GM18499 (cell line): ENCODE measurements around the gene MTR.

ENCODE experiments used
- ATAC-seq: cut with Tn5 transposase; IDR thresholded peaks from one replicate; pipeline ENCODE4 v1.9.1; 2021; ENCODE audit warnings: moderate number of reproducible peaks; ENCODE audit not compliant: insufficient read depth, unreplicated experiment

Gene MTR

DNA sequence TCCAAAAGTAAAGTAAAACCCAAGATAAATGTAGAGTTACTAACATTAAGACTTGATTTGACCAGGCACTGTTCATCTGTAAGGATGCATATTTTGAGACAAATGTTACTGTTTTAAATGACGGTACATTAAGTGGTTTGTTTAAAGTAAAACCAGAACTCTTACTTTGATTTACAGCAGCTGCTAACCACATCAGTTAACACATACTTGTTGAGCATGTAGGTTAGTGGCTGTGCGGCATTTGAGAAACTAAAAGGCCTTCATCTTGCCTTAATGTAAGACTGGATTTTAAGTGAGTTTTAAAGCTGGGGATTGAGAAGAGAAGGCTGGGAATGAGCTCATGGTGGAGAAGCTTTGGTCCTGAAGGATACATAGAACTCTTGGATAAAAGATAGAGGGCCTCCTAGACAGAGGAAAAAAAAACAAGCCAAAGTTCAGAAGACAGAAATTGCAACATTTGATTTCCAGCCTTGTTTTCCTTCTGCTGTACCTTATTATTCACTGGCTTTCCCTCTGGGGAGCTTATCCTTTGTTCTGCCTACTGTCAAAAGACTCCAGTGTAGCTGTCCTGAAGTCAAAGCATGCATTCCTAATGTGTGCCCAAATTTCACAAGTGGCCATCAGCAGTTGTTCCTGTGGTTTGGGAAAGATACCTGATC, 66.6 kb downstream of the MTR start:
- ATAC-seq, result no peak

DNA sequence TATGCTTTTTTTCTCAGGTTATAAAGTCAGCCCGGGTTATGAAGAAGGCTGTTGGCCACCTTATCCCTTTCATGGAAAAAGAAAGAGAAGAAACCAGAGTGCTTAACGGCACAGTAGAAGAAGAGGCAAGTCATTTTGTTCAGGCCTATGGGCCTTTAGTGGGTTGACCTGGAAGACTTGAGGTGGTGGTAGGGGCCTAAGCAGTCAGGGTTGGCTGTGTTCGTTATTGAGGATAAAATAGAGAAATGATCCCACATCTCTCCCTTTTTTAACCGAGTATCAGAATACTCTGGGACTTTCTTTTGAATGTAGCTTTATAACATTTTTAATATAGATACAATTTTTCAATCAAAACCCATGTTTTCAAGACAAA, 67.1 kb downstream of the MTR start:
- ATAC-seq, result no peak

DNA sequence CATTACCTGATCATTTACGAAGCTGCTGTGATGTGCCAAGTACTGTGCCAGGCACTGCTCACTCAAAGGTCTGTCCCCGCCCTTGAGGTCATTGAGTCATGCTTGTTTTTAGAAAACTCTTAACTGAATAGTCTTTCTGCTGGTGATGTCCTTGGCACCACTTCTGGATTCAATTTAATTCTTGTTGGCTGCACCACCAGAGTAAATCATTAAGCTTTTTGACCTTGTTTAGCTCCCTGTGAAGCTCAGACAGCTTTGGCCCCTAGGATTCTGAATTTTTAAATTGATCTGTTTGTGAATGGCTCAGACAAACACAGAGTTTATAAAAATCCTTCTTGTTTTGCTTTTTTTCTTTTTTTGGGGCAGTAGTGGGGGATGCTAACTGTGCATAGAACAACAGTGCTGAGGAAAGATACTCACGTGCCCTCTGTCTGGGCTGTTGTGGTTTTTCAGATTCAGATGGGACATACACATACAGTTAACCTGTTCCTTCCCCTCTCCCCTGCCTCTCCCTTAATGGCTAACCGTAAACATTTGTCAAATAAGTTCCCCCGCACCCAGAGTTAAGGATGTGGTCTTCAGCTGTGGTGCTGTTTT, 67.6 kb downstream of the MTR start:
- no peak for ATAC-seq

DNA sequence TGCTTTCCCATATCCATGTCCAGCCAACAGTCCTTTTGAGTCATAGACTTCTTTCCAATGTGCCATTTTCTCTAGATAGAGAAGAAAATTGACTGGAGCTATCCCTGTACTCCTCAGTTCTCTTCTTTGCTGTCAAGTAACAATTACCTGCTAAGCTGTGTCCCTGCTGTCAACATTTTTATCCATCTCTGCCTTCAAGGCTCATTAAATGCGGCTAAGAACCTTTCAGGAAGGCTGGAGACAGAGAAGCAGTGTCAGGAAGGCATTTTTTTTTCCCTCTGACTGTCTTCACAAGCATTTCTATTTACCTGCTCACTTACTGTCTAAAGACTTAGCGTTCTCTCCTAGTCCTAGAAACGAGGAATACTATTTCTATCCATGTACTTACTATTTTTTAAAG, 69.1 kb downstream of the MTR start:
- ATAC-seq, result no peak

DNA sequence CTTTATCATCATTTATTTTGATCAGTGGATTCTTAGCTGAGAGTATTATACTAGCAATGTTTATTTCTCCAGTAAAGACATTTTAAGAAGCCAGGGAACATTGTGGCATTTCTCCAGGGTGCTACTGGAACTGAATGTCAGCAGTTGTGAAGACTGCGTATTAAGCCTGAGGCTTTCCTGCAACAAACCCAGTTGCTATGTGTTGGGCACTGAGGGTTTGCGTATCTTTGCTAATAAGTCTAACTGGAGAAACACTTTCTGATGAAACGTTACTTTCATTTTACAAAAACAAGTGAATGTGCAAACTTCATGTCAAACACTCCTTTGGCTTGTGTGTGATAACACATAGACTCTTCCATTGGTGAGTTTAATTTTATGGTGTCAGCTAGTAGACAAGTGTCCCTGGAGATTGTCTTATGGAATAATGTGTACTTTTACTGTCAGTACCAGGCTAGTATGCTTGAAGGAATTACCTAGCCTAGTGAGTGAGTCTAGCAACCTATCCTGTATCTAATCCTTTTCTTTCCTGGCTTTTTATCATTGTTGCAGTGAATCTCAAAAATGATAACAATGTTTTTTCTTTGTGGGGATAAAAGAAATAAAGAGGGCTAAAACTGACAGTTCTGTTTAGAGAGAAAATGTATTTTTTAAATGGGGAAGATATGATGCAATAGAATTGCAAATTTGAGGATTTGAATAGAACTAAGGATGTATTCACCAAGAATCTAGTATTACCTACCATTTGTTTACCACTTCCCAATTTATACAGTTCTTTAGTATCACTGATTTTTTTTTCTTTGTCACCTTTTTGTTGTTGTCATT, 70.1 kb downstream of the MTR start:
- no peak for ATAC-seq

DNA sequence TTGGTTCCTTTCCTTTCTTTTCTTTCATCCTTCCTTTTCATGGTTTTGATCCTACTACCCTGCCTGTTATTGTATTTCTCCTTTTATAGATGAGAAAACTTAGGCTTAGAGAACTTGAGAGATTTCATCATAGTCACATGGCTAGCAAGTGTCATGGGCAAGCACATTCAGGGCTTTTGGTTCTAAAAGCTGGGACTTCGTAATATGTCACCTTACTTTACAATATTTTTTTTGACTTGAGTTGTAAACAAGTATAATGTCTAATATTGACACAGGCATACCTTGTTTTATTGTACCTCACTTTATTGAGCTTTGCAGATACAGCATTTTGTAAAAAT, 70.7 kb downstream of the MTR start:
- ATAC-seq, result no peak

DNA sequence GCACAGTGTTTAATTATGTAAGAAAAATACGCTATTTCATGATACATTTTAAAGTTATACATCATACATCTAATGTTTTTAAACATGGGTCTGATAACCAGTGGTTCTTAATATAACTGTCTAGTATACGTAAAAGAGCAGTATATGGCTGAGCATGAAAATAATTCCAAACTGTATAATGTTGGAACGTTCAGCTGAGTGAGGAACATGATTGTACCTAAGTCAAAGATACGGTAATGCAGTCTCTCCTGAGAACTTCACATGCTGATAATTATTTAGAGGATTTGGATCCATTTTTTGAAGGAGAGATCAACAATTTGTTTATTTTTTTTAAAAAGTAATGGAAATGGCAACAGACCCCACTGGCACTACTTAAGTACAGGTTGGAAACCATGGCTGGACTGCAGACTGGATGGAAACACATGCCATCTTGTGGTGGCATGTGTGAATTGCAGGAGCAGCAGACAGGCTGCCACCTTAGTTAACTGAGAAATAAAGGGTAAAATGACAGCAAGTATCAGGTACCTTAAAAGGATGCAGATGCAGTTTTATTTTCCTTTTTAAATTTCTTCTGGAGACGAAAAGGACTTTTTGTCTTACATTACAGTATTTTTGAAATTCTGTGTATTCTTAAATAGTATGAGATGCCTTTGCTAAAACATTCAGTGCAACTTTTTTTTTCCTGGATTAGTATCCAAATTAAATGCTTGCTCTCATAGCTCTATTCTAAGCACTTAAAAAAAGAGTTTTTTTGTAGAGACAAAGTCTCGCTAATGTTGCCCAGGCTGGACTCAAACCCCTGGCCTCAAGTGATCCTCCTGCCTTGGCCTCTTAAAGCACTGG, 73.8 kb downstream of the MTR start:
- peak; percentile 44 for ATAC-seq

DNA sequence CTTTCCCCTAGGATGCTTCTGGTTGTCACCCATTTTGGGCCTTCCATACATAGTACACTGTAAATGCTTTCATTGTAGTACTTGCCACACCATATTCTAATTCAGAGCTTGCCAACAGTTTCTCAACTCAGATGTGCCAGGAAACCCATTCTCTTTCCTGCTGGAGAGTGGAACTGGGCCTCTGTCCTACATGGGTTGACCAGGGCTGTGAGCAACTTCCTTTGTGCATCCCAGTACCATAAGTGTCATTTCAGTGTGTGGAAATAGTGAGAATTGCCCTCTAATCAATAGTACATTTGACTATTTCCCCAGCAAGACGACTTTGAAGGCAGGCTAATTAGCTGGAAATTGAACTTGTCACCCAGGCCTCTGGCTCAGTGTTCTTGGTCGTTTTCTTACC, 74.8 kb downstream of the MTR start:
- no peak for ATAC-seq

DNA sequence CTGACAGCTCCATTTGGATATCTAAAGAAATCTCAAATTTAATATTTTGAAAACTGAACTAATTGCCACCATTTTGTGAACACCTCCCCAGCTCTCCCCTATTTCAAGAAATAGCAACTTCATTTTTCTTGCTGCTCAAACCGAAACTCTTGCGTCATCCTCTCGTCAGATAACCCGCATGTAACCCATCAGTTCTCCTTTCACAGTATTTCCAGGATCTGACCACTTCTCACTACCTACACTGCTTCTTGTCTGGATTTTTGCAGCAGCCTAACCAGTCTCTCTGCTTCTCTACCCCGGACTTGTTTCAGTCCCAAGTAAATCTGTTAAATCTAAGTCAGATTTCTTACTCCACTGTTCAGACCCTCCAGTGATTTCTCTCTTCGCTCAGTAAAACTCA, 75.6 kb downstream of the MTR start:
- peak; percentile 65 for ATAC-seq

DNA sequence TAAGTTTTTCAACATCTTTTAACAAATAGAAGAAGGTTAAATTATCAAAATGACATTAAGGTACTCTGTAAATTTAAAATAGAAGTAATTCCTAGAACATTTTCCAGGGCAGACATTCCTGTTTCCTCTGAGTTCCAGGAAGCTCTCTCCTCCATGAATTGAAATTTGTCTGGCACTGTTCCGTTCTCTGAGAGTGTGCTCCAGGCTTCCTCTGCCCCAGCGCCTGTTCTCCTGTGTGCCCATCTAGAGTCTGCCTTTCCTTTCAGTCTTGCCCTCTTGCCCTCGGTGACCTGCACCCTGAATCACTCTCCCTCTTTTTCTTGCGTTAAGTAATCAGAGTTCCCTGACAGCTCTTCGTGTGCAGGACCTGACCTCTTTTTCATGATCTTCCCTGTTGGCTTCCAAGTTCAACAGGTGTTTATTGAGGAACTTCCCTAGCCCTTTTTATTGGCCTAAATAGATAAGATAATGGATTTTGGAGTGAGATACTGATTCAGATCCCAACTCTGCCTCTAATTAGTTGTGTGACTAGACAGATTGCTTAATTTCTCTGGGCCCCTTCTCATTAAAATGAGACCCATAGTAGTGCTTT, 77.1 kb downstream of the MTR start:
- ATAC-seq, result no peak

DNA sequence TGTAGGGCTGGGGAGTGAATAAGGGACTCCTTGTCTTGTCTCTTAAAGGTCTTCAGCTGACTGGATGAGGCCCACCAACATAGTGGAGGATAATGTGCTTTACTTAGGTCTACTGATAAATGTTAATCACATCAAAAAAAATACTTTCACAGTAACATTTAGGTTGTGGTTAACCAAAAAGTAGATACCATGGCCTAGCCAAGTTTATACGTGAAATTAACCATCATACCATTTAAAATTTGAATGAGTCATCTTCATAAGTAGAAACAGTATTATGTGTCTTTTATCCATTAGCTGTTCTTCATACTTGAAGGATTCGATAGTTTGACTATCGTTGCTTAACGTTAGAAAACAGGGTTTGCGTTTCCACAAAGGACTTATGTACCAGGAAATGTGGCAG, 80.9 kb downstream of the MTR start:
- ATAC-seq, result no peak

DNA sequence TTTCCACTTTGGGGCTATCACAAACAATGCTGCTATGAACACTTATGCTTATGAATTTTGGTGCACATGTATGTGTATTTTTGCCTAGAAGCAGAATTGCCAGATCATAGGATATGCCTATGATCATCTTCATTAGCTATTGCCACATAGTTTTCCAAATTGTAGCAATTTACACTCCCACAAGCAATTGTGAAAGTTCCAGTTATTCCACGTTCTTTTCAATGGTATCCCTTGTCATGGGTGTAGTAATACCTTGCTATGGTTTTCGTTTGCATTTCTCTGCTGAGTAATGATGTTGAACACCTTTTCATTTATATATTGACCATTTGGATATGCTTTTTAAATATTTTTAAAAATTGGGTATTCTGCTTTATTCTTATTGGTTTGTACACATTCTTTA, 82.6 kb downstream of the MTR start:
- no peak for ATAC-seq

DNA sequence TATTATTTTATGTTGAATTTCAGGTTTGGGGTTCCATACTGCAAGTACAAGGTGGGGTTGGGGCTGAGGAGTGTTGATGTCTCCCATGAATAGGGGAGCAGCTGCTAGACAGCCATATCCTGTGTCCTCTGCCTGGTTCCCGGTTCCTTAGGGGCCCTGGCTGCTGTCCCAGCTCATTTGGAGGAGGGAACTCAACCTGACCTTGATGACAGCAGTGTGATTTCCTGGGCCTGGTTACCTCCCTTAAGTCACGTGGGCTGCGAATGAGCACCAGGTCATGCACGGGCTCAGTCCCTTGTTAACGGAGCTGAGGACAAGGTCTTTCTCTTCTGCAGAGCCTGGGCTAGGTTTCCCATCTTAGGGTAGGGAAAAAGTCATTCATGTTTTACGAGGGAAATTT, 85.1 kb downstream of the MTR start:
- no peak for ATAC-seq

DNA sequence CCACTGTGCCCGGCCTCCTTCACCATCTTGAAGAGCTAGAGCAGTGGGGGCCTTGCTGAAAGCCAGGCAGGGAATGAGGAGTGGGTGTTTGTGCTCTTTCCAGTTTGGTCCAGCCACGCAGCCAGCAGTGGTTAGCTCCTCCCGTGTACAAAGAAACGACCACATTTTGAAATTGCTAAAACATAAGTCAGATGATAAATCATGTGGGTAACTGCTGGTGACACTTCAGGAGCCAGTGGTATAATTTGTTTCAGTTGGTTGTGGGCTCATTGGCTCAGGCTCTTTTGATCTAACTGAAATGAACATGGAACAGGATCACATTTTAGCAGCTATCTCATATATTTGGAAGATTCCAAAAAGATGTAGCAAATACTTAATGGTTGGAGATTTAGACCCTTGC, 87.6 kb downstream of the MTR start:
- no peak for ATAC-seq

DNA sequence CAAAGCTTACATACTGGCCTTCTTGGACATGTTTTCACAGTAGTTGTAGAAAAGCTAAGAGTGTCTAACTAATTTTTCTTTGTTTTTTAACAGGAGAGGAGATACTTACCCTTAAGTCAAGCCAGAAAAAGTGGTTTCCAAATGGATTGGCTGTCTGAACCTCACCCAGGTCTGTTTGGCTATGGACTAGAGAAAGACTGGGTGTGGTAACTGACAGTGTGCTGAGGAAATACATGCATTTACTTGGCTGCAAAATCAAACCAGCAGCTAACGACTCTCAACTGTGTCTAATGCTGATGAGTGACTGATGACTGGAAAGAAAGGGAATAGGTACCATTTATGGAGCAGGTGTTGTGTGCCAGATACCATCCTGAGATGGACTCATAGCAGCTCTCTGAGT, 91.1 kb downstream of the MTR start:
- no peak for ATAC-seq

DNA sequence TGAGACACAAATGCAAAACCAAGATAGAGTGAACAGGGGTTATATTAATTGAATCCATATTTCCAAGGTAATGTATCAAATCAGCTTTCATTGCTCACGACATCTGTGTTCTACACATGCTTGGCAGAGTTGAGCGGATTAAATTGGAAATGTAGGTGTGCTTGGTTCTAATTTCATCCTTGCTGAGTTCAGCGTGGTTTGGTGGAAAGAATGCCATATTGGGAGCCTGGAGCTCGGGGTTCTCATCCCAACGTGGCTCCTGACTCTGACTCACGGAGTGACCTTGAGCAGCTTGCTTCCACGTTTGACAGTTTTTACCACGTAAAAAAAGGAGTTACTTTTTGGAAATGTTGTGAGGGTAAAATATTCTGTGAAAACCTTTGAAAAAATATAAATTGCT, 92.0 kb downstream of the MTR start:
- ATAC-seq, result no peak

DNA sequence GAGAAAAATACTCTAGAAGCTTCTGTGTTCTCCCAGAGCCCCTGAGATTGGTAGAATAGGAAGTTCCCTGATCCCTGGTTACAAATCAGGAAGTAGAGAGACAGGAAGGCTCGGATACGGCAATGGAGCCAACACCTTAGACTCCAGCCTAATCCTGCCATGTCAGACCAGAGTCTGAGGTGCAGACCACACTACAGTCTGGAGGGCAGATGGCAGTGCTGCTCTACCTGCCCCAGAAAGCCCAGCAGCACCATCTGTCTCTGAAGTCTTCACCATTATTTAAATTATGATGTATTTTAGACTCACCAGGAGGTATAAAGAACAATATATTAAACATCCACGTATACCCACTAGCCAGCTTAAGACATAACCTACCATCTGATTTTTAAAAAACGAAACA, 93.0 kb downstream of the MTR start:
- ATAC-seq, result no peak

DNA sequence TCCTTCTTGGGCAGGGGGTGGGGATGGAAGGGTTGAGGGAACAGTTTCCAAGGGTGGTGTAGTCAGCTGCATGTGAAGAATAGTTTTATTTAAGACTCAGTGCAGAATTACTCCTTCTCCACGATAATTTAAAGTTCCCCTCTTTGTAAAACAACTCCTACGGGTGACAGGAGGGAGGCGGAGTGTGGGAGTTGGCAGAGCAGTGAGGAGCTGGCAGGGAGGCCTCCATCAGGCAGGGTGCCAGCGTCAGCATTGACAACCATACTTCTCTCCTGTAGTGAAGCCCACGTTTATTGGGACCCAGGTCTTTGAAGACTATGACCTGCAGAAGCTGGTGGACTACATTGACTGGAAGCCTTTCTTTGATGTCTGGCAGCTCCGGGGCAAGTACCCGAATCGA, 93.8 kb downstream of the MTR start:
- no peak for ATAC-seq

DNA sequence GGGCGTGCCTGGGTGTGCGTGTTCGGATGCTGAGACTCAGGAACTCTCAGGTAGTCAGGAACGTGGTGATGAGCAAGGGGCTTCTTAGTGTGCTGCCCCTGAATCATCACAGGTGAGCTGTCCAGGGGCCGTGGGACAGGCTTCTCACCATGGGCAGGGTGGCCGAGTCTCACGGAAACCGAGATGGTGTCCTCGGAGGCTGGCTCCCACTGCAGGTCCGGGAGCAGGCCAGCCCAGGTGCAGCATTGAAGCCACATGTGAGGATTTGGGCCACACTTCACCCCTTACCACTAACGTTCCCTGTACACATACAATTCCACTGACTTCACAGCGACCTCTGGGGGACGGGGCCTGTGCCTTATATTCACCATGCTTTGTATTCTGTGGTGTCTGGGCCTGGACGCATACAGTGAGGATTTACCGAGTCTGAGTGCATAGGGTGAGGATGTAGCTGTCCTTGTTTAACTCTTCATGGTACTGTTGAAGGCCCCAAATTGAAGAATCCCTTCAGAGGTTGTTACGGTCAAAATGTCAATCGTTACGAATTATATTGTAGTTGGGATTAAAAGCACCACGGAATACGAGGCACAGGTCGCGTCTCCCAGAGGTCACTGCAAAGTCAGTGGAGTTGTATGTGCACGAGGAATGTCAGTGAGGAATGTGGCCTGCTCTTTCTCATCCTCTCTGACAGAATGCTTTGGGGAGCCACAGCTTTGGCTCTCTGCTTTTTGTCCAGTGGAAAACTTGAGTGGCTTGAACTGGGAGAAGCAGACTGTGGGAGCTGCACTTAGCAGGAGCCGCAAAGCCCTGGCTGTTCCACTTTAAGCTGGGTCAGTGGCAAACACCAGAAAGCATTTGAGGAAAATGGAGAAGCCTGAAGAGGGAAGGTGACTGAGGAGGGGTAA, 95.3 kb downstream of the MTR start:
- no peak for ATAC-seq
